Right forelimb (tissue), 1 donor: ENCODE measurements around the gene CFI.
"Not testable (repeated sequence)": the region's sequence is repeated elsewhere in the genome, so short reads cannot be mapped to it uniquely, and the experiment has no call there.

Source experiments
- DNase-seq: peaks from one replicate; pipeline ENCODE4 v3.0.0-alpha.2; 2018

The CFI gene

GRCh38 chr4:109795059-109795458 is 6.7 kb downstream of the CFI start:
- no peak for DNase-seq

- DNase-seq: no peak
Measured at GRCh38 chr4:109787807-109788206, 14.0 kb downstream of the CFI start.

GRCh38 chr4:109786846-109787245 is 15.0 kb downstream of the CFI start:
- no peak for DNase-seq

GRCh38 chr4:109782092-109782491 is 19.7 kb downstream of the CFI start:
- not testable (repeated sequence) for DNase-seq

- no peak for DNase-seq
Measured at GRCh38 chr4:109764789-109765402, 36.9 kb downstream of the CFI start.

- DNase-seq: no peak
Measured at GRCh38 chr4:109764376-109764775, 37.4 kb downstream of the CFI start.

GRCh38 chr4:109760682-109761081 is 41.1 kb downstream of the CFI start:
- DNase-seq: no peak

- DNase-seq: no peak
Measured at GRCh38 chr4:109755656-109756055, 46.1 kb downstream of the CFI start.

GRCh38 chr4:109754093-109754857 is 47.5 kb downstream of the CFI start:
- DNase-seq: no peak

GRCh38 chr4:109752525-109752924 is 49.3 kb downstream of the CFI start:
- no peak for DNase-seq

- DNase-seq: no peak
Measured at GRCh38 chr4:109751852-109752251, 49.9 kb downstream of the CFI start.

- no peak for DNase-seq
Measured at GRCh38 chr4:109750652-109751244, 51.1 kb downstream of the CFI start.

GRCh38 chr4:109749388-109750082 is 52.3 kb downstream of the CFI start:
- DNase-seq: no peak

GRCh38 chr4:109748114-109748513 is 53.7 kb downstream of the CFI start:
- no peak for DNase-seq

GRCh38 chr4:109746728-109747127 is 55.1 kb downstream of the CFI start:
- no peak for DNase-seq

- DNase-seq: no peak
Measured at GRCh38 chr4:109745830-109746229, 56.0 kb downstream of the CFI start.

GRCh38 chr4:109739547-109739946 is 62.3 kb downstream of the CFI start:
- DNase-seq: no peak

GRCh38 chr4:109738104-109738872 is 63.5 kb downstream of the CFI start:
- DNase-seq: no peak

GRCh38 chr4:109735566-109736365 is 66.0 kb downstream of the CFI start:
- DNase-seq: no peak

- no peak for DNase-seq
Measured at GRCh38 chr4:109733728-109734127, 68.1 kb downstream of the CFI start.

GRCh38 chr4:109730619-109731545 is 70.9 kb downstream of the CFI start:
- DNase-seq: no peak
